Measurements from ENCODE around the gene ZNF514.

Gene ZNF514

GRCh38 chr2:95159690-95160449 lies at the start of gene ZNF514:
TSS of gene ZNF514 (minus strand) at chr2:95159848. CDS start at chr2:95153253, 6,595 bp downstream.
- peak; percentile 80 for DNase-seq

GRCh38 chr2:95208106-95208505 lies 48.5 kb upstream of the ZNF514 start:
- no peak for DNase-seq

GRCh38 chr2:95207111-95207961 lies 47.7 kb upstream of the ZNF514 start, which contains the start of gene ZNF892:
TSS of gene ZNF892 (plus strand) at chr2:95207521. CDS start at chr2:95207816, 295 bp downstream.
- peak; percentile 83 for DNase-seq

GRCh38 chr2:95206096-95206495 lies 46.4 kb upstream of the ZNF514 start:
- no peak for DNase-seq

GRCh38 chr2:95204396-95204795 lies 44.7 kb upstream of the ZNF514 start:
- no peak for DNase-seq

GRCh38 chr2:95203911-95204310 lies 44.3 kb upstream of the ZNF514 start:
- DNase-seq: no peak

- DNase-seq: peak; percentile 47
Measured at GRCh38 chr2:95192956-95193355, 33.3 kb upstream of the ZNF514 start.

- no peak for DNase-seq
Measured at GRCh38 chr2:95185973-95186372, 26.3 kb upstream of the ZNF514 start.

GRCh38 chr2:95185197-95185596 lies 25.5 kb upstream of the ZNF514 start:
- DNase-seq: no peak

GRCh38 chr2:95181774-95182173 lies 22.1 kb upstream of the ZNF514 start:
- no peak for DNase-seq

GRCh38 chr2:95179451-95179850 lies 19.8 kb upstream of the ZNF514 start:
- no peak for DNase-seq

- DNase-seq: no peak
Measured at GRCh38 chr2:95174031-95174542, 14.4 kb upstream of the ZNF514 start.

GRCh38 chr2:95171902-95172301 lies 12.3 kb upstream of the ZNF514 start:
- DNase-seq: no peak

- DNase-seq: no peak
Measured at GRCh38 chr2:95166065-95166763, 6.6 kb upstream of the ZNF514 start.

- DNase-seq: peak; percentile 98
Measured at GRCh38 chr2:95165371-95166064, 5.9 kb upstream of the ZNF514 start, which contains the start of gene ZNF2. TSS of gene ZNF2 (plus strand) at chr2:95165809. CDS start at chr2:95176227, 10,418 bp downstream.

GRCh38 chr2:95165030-95165370 lies 5.4 kb upstream of the ZNF514 start:
- DNase-seq: no peak

- DNase-seq: no peak
Measured at GRCh38 chr2:95158891-95159619, 593 bp downstream of the ZNF514 start.

- no peak for DNase-seq
Measured at GRCh38 chr2:95158441-95158840, 1.2 kb downstream of the ZNF514 start.

GRCh38 chr2:95149397-95149984 lies 10.2 kb downstream of the ZNF514 start:
- DNase-seq: no peak

- DNase-seq: no peak
Measured at GRCh38 chr2:95143838-95144237, 15.8 kb downstream of the ZNF514 start.

- no peak for DNase-seq
Measured at GRCh38 chr2:95138702-95139101, 20.9 kb downstream of the ZNF514 start.

Measured in CD4-positive, alpha-beta T cell treated with Interleukin-17A for 1 hour (primary cell).